GM12878 (cell line): ENCODE results near the gene POU6F2.

ENCODE experiments used
- CTCF ChIP-seq, 3 experiments: IDR thresholded peaks in 2 of 3; conservative IDR thresholded peaks in 1 of 3; 2 replicates each; pipeline ENCODE4 v1.5.1; 2011; ENCODE audit warnings: low read depth in 3 of 3, low read length in 3 of 3, mild to moderate bottlenecking in 3 of 3, control low read depth in 2 of 3, moderate library complexity in 2 of 3, inconsistent platforms in 1 of 3, mixed read lengths in 1 of 3; ENCODE audit not compliant: control insufficient read depth in 2 of 3, insufficient read depth in 1 of 3; ENCODE audit errors: extremely low read depth in 1 of 3
- POLR2A ChIP-seq: IDR thresholded peaks from 2 replicates; pipeline ENCODE4 v1.6.1; 2011; ENCODE audit warnings: low read depth, mild to moderate bottlenecking, low read length
- STAT1 ChIP-seq: fragments of 450-650 bp; conservative IDR thresholded peaks from 2 replicates; pipeline ENCODE4 v1.6.1; 2014; ENCODE audit warnings: antibody characterized with exemption, mild to moderate bottlenecking

- TF ChIP-seq STAT1 (no peak), POLR2A (no peak), CTCF (IDR thresholded peaks at IDR 0.05 in 2 of 3, conservative IDR thresholded peaks at IDR 0.05 in 1 of 3; ENCODE audit: control insufficient read depth in 2 of 3, extremely low read depth in 1 of 3, insufficient read depth in 1 of 3, low read depth in 3 of 3, low read length in 3 of 3) (no peak)
Observed at GRCh38 chr7:39128287-39128843, 150.7 kb downstream of the POU6F2 start.
